Activated T-helper 1 cell treated with Interleukin-2 at 50 U/mL for 16 hours (primary cell): ENCODE data around the gene MIER3.
A peak's percentile ranks its signal among the peaks of the same experiment; 100 is the strongest.
"Not testable (repeated sequence)": the region's sequence is repeated elsewhere in the genome, so short reads cannot be mapped to it uniquely, and the experiment has no call there.

Experiments used
- DNase-seq: peaks from one replicate; pipeline ENCODE4 v3.0.0-alpha.2; 2020; ENCODE audit warnings: low read depth

MIER3 gene, protein sequence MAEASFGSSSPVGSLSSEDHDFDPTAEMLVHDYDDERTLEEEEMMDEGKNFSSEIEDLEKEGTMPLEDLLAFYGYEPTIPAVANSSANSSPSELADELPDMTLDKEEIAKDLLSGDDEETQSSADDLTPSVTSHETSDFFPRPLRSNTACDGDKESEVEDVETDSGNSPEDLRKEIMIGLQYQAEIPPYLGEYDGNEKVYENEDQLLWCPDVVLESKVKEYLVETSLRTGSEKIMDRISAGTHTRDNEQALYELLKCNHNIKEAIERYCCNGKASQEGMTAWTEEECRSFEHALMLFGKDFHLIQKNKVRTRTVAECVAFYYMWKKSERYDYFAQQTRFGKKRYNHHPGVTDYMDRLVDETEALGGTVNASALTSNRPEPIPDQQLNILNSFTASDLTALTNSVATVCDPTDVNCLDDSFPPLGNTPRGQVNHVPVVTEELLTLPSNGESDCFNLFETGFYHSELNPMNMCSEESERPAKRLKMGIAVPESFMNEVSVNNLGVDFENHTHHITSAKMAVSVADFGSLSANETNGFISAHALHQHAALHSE

DNA sequence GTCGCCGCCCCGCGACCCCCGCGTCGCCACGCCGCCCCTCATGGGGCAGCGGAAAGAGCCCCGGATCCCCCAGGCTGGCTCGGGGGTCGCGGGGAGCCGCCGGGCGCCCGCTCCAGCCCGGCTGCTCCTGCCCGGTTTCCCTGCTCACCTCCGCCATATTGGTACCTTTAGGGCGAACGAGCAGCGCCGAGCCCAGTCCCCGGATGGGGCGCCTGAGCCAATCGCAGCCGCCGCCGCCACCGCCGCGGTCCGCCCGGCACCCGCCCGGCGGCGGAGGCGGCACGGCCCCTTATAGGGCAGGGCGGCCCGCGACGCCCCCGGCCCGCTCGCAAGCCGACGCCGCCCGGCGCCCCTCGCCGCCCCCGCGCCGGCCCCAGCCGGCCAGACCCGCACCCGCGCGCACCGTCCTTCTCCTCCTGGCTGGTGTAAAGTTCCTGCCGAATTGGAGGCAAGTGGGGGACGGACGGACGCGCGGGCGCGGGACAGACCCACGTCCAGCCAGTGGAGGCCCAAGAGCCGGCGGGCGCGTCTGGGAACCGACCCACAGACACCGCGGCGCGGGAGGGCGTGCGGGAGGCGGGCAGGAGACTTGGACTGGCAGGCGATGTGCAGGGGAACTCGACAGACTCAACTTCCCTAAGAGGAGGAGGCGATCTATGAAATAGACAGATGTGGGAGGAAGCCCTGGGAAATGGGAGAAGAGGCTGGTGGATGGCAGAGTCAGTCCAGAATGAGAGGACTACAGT is at the start of gene MIER3:
Gene MIER3 (minus strand): TSS at position 178 of the 746 bp plus-strand sequence. CDS start 21 bp downstream, at position 157.
- DNase-seq, result peak; percentile 65

DNA sequence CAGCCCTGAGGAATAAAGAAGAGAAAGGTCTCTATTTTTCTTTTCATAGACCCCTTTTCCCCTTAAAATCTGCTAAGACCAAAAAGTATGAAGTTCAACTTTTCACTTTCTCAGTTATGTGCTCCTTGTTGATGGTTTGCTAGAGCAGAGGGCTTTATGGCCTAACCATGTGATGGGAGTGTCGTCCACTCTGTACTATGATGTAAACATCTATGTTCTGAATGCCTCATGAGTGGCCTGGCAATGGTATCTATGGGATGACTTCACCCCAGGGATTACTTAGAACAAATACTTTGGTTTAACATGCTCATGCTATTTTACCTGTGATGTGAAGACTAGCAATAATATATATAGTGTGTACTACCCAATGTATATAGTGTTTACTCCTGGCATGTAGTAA is 43.7 kb upstream of the MIER3 start:
- DNase-seq, result no peak

DNA sequence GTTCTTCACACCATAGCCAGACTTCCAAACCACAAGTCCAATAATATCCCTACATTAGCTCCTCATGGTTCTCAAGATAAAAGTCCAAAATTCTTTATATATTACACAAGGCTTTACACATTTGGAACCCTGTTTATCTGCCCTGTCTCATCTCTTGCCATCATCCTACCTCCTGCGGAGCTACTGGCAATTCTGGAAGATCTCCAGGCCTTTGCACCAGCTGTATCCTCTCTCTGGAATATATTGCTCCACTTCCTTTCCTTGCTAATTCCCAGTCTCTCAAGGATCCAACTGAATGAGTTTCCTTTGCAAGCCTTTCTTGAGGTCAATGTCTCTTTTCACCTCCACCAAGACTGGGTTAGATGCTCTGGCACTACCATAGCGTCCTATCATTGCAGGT is 41.3 kb upstream of the MIER3 start:
- no peak for DNase-seq

DNA sequence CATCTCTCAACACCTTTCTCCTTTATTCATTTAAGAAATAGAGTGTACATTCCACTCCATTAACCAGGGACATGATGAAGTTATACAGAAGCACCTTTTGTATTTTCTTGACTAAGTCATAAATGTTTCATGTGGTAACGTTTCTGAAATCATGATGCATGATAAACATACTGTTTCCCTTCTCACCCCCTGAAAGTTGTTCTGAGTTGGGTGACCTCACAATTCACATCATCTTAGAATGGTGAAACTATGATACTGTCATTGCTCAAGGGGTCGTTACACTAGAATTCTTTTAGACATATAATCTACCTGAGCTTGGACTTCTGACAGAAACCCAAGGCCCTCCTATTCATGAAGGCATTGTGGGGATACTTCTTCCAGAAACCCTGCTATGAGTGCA is 37.8 kb upstream of the MIER3 start:
- DNase-seq, result no peak

DNA sequence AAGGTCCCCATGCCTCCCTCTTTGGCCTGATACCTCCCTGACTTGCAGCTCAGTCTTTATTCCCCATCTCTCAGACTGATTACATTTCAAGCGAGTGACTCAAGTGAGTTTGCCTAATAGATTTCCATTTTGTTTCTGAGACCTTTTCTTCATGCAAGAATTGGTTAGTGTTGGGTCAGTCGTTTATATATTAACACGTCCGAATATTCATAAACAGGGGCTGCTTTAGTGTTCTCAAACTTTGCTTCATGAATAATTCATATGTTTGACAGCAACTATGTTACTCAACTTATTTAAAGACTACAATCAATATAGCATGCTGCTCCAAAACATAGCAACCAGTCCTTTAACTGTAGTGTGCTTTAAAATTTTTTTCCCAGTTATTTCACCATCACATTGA is 36.6 kb upstream of the MIER3 start:
- DNase-seq, result no peak

DNA sequence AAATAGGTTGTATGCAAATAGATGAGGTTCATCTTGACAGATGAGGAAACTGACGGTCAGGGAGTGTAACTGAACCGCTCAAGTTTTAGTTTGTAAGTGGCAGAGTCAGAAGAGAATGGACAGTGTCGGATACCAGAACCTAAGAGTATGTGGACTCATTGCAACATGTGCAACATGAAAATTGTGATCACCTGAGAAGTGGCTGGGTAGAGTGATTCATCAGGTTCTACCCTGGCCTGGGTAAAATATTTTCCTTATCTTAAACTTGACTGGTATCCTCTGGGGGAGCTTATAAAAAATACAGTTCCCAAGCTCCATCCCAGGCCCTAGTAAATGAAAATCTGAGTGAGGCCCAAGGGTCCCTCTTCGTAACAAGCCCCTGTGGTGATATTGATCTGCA is 35.2 kb upstream of the MIER3 start:
- DNase-seq, result no peak

DNA sequence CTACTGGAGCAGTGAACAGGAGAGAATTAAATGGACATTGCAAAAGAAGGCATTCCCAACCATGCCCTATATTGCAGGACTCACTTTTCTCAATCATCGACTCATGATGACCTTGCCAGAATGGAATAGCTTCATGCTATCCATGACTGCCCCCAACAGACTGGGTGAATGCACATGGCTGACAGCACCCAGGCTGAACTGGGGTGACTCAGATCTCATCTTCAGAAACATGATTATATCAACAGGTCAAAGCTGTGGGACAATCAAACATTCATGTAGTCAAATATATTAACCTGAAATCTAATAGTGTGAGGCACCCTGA is 34.7 kb upstream of the MIER3 start:
- DNase-seq, result no peak

DNA sequence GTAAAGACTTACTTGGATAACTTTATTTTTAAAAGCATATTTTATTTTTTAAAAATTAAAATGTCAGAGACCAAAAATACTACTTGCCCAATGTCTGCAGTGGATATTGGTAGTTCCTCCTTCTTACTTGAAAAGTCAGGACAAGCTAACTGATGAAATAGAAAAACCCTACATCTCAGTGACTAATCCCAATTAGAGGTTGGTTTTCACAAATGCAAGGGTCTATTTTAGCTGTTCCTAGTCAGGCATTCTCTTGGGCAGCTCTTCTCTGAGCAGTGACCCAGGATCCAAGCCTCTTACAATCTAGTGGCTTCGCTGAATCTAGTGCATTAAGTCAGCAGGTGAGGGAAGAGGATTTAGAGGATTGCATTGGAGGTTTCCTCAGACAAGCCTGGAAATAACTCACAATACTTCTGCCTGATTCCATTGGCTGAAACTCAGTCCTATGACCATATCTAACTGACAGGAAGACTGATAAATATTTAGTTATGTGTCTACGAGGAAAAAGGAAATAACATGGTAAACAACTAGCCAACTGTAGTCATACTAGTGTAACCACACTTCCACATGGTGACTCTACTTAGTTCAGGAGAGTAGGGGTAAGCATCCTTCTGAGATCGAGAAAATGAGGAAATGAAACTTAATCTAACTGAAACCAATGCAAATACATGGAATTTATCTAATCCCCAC is 34.2 kb upstream of the MIER3 start:
- no peak for DNase-seq

DNA sequence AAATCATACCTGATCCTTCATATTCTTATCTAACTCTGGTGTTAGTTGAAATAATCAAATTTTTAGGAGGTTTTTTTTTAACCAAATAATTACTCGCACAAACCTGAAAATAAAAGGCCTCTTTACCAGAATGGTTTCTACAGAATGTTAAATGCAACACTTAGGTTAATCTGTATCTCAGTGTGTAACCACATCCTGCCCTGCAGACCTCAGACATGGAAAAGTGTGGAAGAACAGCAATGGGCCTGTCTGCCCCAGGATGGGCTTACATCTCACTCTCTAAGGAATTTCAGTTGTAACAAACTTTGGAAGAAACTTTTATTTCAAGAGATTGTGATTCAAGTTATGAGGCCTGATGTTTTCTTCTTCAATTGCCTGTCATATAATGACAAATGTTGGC is 32.5 kb upstream of the MIER3 start:
- DNase-seq, result no peak

DNA sequence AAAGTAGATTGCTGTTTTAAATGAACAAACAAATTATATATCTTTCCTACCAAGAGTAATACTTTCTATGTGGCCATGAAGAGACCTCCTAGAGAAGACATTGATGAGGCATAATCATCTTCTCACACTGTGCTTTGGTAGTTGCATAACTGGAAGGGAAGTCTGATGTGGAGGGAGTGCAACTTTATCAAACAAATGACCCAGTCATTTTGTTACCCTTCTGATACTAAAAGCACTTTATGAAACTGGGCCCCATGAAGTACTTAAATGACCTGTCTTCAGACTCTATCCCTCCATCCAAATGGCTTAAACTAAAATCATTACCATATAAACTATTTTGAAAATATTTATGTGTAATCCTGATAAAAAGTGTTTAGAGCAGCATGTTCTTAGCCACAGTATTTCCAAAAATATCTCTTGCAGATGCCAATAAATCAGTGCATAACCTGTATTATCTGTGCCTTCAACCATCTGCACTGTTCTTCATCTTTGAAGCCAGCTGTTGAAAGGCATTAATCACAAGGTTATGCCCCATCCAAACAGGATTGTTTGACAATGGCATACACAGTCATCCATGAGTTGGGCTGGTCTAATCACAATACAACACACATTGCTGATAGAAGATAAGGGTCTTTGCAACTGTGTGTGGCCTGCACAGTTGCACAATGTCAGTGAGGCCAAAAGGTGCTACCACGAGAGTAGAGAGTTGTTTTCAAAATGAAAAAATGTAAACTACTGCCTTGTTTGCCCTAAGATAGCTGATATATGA is 31.9 kb upstream of the MIER3 start:
- DNase-seq, result no peak

DNA sequence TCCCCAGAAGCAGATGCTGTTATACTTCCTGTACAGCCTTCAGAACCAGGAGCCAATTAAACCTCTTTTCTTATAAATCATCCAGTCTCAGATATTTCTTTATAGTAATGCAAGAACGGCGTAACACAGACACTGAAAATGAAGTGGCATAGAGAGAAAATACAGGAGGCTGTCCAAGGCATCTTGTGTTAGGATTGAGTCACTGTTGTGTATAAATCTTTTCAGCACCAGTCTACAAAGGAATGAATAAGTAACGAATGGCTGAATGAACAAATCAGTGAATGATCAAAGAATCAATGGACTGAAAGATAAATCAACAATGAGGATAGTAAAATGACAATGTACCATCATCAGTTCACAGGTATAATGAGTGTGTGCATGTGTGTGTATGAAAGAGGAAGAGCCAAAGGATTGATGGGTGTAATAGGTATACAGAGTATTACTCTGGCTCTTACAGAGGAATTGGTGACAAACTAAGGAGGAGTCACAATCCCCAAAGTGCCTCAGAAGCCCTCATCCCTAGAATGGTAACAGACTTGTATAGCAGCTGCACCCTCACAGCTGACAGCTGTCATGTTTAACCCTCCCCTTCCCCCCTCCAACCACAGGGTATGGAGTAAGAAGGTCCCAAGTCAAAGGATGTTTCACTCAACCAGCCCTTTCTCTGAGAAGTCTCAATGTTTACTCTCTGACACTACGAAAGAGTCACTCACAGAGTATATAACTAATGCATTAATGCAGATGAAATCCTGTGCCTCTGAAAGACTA is 29.8 kb upstream of the MIER3 start:
- no peak for DNase-seq

DNA sequence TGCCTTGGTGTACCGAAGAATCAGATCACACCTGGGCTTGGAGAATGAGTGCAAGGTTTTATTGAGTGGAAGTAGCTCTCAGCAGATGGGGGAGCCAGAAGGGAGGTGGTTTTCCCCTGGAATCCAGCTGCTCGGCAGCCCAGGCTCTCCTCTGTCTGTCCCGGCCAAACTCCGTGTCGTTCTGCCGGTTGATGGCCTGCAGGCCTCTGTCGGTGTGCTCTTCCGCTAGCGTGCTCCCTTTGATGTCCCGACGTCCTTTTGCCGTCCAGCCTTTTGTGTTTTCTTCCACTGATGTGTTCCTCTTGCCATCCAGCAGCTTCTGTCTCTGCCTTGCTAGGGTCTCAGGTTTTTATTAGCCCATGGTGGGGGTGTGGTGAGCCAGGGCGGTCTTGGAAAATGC is 28.0 kb upstream of the MIER3 start:
- no peak for DNase-seq

DNA sequence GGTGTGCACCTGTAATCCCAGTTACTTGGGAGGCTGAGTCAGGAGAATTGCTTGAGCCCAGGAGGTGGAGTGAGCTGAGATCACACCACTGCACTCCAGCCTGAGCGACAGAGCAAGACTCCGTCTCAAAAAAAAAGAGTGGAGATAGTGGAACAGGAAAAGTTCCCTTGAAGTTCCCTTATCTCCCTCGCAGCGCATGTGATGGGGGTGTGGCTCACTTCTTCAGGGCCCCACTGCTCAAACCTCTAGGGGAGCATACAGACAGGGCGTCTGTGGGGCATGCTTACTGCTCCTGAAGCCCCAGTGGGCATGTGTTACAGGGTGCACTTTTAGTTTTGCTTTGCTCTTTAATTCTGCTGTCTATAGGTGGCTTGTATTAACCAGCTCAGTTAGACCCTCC is 27.6 kb upstream of the MIER3 start:
- not testable (repeated sequence) for DNase-seq

DNA sequence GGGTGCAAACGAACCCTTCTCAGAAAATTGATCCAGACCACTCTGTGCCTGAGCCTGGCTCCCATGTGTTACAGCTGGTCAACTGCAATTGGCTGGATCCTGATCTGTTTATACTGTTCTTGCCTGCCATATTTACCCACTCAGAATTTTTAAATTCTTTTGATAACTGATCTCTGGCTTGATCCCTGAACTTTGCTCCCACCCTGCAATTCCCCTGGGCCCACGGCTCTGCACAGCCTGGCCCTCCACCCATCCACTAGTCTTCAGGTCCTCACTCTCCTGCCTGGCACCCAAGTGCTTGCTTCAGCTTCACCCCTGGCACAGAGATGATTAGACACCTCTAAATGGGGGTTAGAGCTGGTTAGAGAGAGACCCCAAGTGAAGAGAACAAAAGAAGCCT is 25.9 kb upstream of the MIER3 start:
- DNase-seq, result no peak

DNA sequence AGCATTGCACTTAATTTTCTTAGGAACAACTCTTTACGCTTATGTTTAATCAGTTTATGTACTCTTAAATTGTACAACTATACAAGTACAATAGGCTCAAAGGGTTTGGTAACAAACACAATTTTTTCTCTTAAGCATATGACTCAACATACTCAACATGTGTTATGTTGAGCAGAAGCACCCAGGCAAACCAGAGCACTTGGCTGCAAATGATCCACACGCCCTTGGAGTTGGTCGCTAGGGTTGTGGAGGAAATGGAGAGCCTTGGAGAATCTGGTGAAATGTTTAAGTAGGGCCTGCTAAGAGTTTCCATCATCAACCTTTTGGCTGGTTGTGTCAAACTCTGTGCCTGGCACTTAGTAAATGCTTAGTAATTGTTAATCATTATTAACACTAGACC is 25.1 kb upstream of the MIER3 start:
- no peak for DNase-seq

DNA sequence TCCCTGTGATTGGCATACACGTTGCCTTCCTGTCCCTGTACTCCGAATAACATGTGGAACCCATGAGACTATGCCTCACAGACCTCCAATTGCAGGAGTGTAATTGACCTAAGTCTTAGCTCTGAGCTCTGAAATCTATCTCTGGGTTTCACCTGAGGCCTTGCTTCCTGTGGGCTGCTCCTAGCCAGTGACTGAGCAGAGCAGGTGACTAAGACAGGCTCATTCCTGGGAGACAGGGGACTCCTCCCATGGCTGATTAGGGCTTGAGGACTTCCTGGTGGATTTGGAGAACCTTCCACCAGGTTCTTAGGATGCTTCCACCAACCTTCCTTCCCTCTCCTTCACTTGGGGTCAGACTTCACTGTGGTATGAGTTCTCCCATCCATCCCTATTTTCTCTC is 22.3 kb upstream of the MIER3 start:
- DNase-seq, result no peak

DNA sequence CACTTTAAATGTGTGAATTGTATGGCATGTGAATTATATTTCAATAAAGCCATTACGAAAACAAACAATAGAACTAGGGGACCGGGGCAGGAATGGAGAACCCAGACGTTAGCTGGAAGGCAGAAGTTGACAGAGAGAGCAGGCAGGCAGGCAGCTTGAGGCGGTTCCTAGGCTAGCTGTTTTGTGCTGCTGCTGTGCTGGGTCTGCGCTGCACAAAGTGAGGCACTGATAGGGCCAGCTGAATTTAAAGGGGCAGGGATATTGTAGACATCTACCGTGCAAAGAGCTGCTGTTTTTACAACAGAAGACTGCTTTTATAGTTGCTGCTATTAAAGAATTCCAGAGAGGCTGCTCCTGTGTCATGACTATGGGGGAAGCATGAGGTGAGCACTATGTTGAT is 21.6 kb upstream of the MIER3 start:
- no peak for DNase-seq

DNA sequence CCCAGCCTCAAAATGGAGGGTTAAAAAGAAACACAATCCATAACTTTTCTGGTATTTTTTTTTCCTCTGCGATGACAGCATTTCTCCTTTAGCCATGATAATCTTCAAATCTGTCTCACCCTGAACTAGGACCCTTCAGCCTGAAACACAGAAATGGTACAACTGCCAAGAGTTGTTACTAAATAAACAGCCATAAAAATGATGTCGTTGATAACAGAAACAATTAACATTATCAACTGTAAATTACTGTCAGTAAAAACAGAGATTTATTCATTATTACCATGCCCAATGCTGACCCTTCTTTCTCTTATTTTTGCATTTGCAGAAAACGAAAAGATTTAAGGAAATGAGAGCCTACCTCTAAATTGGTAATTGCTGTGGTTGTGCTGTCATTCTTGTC is 19.4 kb upstream of the MIER3 start:
- DNase-seq, result no peak

DNA sequence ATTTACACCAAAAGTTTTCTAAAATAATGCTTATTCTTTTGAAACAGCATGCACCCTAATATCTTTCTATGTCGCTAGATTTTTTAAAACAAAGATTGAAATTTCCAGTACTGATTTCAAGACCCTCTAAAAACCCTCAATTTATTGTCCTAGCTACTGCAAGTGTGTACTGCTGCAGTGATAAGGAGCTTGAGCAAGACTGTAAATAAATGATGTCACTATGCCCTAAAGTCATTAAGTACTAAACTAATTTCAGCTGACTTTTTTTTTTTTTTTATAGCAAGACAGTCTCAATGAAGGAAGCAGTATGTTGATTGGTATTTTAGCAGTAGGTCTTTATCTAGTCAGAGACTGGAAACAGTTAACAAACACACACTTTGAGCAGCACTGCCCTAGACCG is 12.2 kb upstream of the MIER3 start:
- no peak for DNase-seq

DNA sequence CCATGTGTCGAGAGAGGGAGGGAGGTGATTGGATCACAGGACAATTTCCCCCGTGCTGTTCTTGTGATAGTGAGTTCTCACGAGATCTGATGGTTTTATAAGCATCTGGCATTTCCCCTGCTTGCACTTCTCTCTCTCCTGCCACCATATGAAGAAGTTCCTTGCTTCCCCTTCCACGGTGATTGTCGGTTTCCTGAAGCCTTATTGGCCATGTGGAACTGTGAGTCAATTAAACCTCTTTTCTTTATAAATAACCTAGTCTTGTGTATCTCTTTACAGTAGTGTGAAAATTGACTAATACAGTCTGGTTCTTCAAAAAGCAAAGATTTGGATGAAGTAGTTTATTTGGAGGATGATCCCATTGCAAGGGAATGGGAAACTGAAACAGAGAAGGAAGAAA is 11.3 kb upstream of the MIER3 start:
- no peak for DNase-seq

DNA sequence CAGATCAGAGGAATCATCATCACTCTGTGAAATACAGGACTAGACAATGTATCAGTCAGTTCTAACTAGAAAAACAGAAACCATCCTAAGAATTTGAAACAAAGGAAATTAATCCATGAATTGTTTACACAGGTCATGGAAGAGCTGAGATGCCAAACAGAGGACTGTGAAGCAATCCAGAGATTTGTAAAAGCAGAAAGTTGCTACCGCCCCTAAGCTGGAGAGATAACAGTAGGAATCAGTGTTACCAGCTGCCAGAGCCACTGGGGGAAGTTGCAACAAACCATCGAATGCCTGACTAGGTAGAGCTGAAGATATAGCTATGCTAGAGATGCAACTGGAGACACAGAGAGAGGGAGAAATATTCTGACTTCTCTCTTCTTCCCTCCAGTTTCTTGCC is 10.4 kb upstream of the MIER3 start:
- DNase-seq, result no peak
